HCT116 (cell line): Measurements from ENCODE around the gene SEMA6B. TPM values are rescaled to one million over a fixed set of nuclear protein-coding genes. Genes with fewer than 3 reads are reported as not detected.

ENCODE experiments used
- ATAC-seq: fragments of 200-7000 bp; cut with Tn5 transposase; 2 replicates; pipeline ENCODE4 v1.9.1; 2020; ENCODE audit warnings: mild to moderate bottlenecking, moderate library complexity
- BruUV-seq: library from RNA; stranded (reverse); fragments of 400-500 nt; replicated peaks from 2 replicates; lab custom pipeline; 2021; lab: Mats Ljungman, UMichigan
- CTCF ChIA-PET: fragments of 300-600 bp; sonication (Branson Sonifier 250); formaldehyde crosslinking; loops from one replicate; lab custom pipeline; 2021; ENCODE audit warnings: antibody characterized with exemption; lab: Charles Lee
- POLR2A ChIA-PET: fragments of 300-600, 350-600 bp; sonication (Branson Sonifier 250); formaldehyde crosslinking; loops from one replicate; lab custom pipeline; 2021; ENCODE audit warnings: antibody characterized with exemption; lab: Charles Lee
- RAD21 ChIA-PET, 2 experiments: fragments of 300-600 bp; sonication (Branson Sonifier 250); formaldehyde crosslinking; loops; one replicate each; lab custom pipeline; 2023; ENCODE audit warnings: low total read pairs in 2 of 2; ENCODE audit not compliant: uncharacterized antibody in 2 of 2, unreplicated experiment in 2 of 2, low non-redundant PET in 1 of 2; lab: Charles Lee
- DNase-seq: peaks from one replicate; pipeline ENCODE4 v3.0.0-alpha.2; 2010; ENCODE audit warnings: low read depth, low spot score
- H2AFZ ChIP-seq: fragments of 200-600 bp; shearing (Covaris generic), sonication (generic); 2 replicates; pipeline ENCODE4 v1.6.1; 2017; ENCODE audit warnings: low read depth, mixed run types, mixed read lengths, antibody characterized with exemption, low read length; ENCODE audit not compliant: poor library complexity, severe bottlenecking
- H3K27ac ChIP-seq: 2 replicates; pipeline ENCODE4 v1.5.1; 2012; ENCODE audit warnings: low read depth, low read length
- H3K27me3 ChIP-seq: fragments of 200-600 bp; sonication (generic); 2 replicates; pipeline ENCODE4 v1.6.1; 2016; ENCODE audit warnings: mixed run types, low read length, mixed read lengths; ENCODE audit not compliant: insufficient read depth
- H3K36me3 ChIP-seq, 2 experiments: fragments of 200-500 bp in 1 of 2; fragments of 200-600 bp in 1 of 2; sonication (Bioruptor generic) in 1 of 2; sonication (generic) in 1 of 2; 2 replicates each; pipeline versions ENCODE4 v1.5.1 to v1.6.1; 2014 to 2016; ENCODE audit warnings: low read length in 2 of 2, inconsistent platforms in 1 of 2, mixed read lengths in 1 of 2, mixed run types in 1 of 2; ENCODE audit not compliant: insufficient read depth in 2 of 2, control insufficient read depth in 1 of 2
- H3K4me1 ChIP-seq, 2 experiments: fragments of 200-600 bp in 1 of 2; sonication (generic) in 1 of 2; 2 replicates each; pipeline versions ENCODE4 v1.5.1 to v1.6.1; 2012 to 2017; ENCODE audit warnings: low read length in 2 of 2, inconsistent platforms in 1 of 2, mild to moderate bottlenecking in 1 of 2, mixed read lengths in 1 of 2, mixed run types in 1 of 2, moderate library complexity in 1 of 2; ENCODE audit not compliant: insufficient read depth in 2 of 2, control insufficient read depth in 1 of 2
- H3K4me2 ChIP-seq: fragments of 200-600 bp; sonication (generic); 2 replicates; pipeline ENCODE4 v1.6.1; 2017; ENCODE audit warnings: mixed run types, low read length, mixed read lengths
- H3K4me3 ChIP-seq, 2 experiments: fragments of 200-600 bp in 1 of 2; sonication (generic) in 1 of 2; replicated peaks in 1 of 2; 2 replicates each; pipeline ENCODE4 v1.5.1; 2011 to 2016; ENCODE audit warnings: low read length in 2 of 2, control low read depth in 1 of 2, low read depth in 1 of 2, mild to moderate bottlenecking in 1 of 2, mixed read lengths in 1 of 2, mixed run types in 1 of 2
- H3K79me2 ChIP-seq: fragments of 200-600 bp; sonication (generic); 2 replicates; pipeline ENCODE4 v1.6.1; 2017; ENCODE audit warnings: mild to moderate bottlenecking, mixed run types, low read length, moderate library complexity, mixed read lengths; ENCODE audit not compliant: insufficient read depth
- H3K9ac ChIP-seq: fragments of 200-600 bp; sonication (generic); 2 replicates; pipeline ENCODE4 v1.6.1; 2016; ENCODE audit warnings: low read length, mixed read lengths
- H3K9me2 ChIP-seq: fragments of 200-600 bp; sonication (generic), shearing (Covaris generic); 2 replicates; pipeline ENCODE4 v1.6.1; 2017; ENCODE audit warnings: mixed run types, mild to moderate bottlenecking, moderate library complexity; ENCODE audit not compliant: insufficient read depth
- H3K9me3 ChIP-seq, 2 experiments: fragments of 200-500 bp in 1 of 2; fragments of 200-600 bp in 1 of 2; sonication (Bioruptor generic) in 1 of 2; sonication (generic) in 1 of 2; 2 replicates each; pipeline ENCODE4 v1.6.1; 2014 to 2017; ENCODE audit warnings: low read length in 2 of 2, mixed read lengths in 2 of 2, inconsistent platforms in 1 of 2, low read depth in 1 of 2, mild to moderate bottlenecking in 1 of 2, mixed run types in 1 of 2, moderate library complexity in 1 of 2; ENCODE audit not compliant: control insufficient read depth in 1 of 2, insufficient read depth in 1 of 2
- H4K20me1 ChIP-seq: fragments of 200-600 bp; sonication (generic), shearing (Covaris generic); 2 replicates; pipeline ENCODE4 v1.6.1; 2017; ENCODE audit warnings: mixed run types, mild to moderate bottlenecking, moderate library complexity; ENCODE audit not compliant: insufficient read depth
- CBX3 ChIP-seq: IDR thresholded peaks from 2 replicates; pipeline ENCODE4 v1.6.1; 2012; ENCODE audit warnings: low read depth
- CTCF ChIP-seq, 3 experiments: fragments of 200-600 bp in 1 of 3; sonication (generic) in 1 of 3; IDR thresholded peaks in 2 of 3; conservative IDR thresholded peaks in 1 of 3; 2 replicates each; pipeline ENCODE4 v1.5.1; 2012 to 2017; ENCODE audit warnings: low read depth in 2 of 3, low read length in 2 of 3, antibody characterized with exemption in 1 of 3, borderline replicate concordance in 1 of 3, control low read depth in 1 of 3, mild to moderate bottlenecking in 1 of 3, mixed read lengths in 1 of 3, mixed run types in 1 of 3, moderate library complexity in 1 of 3; ENCODE audit not compliant: insufficient read depth in 1 of 3
- EGR1 ChIP-seq: IDR thresholded peaks from 2 replicates; pipeline ENCODE4 v1.6.1; 2012; ENCODE audit warnings: low read depth
- ELF1 ChIP-seq: IDR thresholded peaks from 2 replicates; pipeline ENCODE4 v1.6.1; 2012; ENCODE audit warnings: low read depth, borderline replicate concordance
- EZH2 ChIP-seq: fragments of 200-600 bp; sonication (generic); IDR thresholded peaks from 2 replicates; pipeline ENCODE4 v1.6.1; 2017; ENCODE audit warnings: antibody characterized with exemption, mixed run types
- EZH2phosphoT487 ChIP-seq: fragments of 200-600 bp; IDR thresholded peaks from 2 replicates; pipeline ENCODE4 v1.6.1; 2018; ENCODE audit warnings: antibody characterized with exemption, borderline replicate concordance
- JUND ChIP-seq: IDR thresholded peaks from 2 replicates; pipeline ENCODE4 v1.6.1; 2012
- POLR2A ChIP-seq: IDR thresholded peaks from 2 replicates; pipeline ENCODE4 v1.7.0; 2011; ENCODE audit warnings: borderline replicate concordance; ENCODE audit not compliant: insufficient read depth, insufficient read length; ENCODE audit errors: extremely low read depth
- POLR2AphosphoS5 ChIP-seq: IDR thresholded peaks from 2 replicates; pipeline ENCODE4 v1.6.1; 2011; ENCODE audit warnings: mild to moderate bottlenecking, low read depth, low read length, moderate library complexity
- RAD21 ChIP-seq: IDR thresholded peaks from 2 replicates; pipeline ENCODE4 v1.6.1; 2012; ENCODE audit warnings: low read depth, mild to moderate bottlenecking
- REST ChIP-seq: IDR thresholded peaks from 2 replicates; pipeline ENCODE4 v1.6.1; 2012; ENCODE audit warnings: low read depth
- SP1 ChIP-seq: IDR thresholded peaks from 2 replicates; pipeline ENCODE4 v1.6.1; 2012; ENCODE audit warnings: low read depth
- SRF ChIP-seq: IDR thresholded peaks from 2 replicates; pipeline ENCODE4 v1.6.1; 2012; ENCODE audit warnings: low read depth
- intact Hi-C: fragments of 100-400 bp; cut with micrococcal nuclease; formaldehyde crosslinking; loops from 2 replicates; pipeline ENCODE4 v1.10.0; 2022
- total RNA-seq: library from RNA; stranded (reverse); gene quantifications from one replicate; pipeline ENCODE4 v1.2.1, GENCODE V29; 2021; ENCODE audit not compliant: unreplicated experiment

Gene SEMA6B
- total RNA-seq, 1 experiment from 2014 or later, result 58.4 TPM

- ChIA-PET POLR2A (no interaction called here), CTCF (interaction anchor here (1.2 kb wide), 1 partner anchor 237 kb away, joined by 3 read pairs; no protein-coding TSS in a partner anchor), RAD21 (no interaction called here)
- H3K4me2 ChIP-seq, result no peak overlapping the region
- no peak for TF ChIP-seq EGR1
- TF ChIP-seq JUND, result no peak
- TF ChIP-seq POLR2AphosphoS5, result no peak
- TF ChIP-seq POLR2A, result no peak
- peaks cover 0 to 3% of the 10 kb centered on the region in 2 experiments; a peak in 1 of 4 replicates for H3K36me3 ChIP-seq
- 0 out of 2 replicates have a peak, but pooled peaks have one; percentile 10 for ATAC-seq
- DNase-seq, result no peak
- H4K20me1 ChIP-seq, result no peaks in the 10 kb centered on the region
- no peak overlapping the region for H3K9ac ChIP-seq
- peaks cover 0 to 11% of the 10 kb centered on the region in 2 experiments; a peak in 2 of 4 replicates for H3K4me1 ChIP-seq
- H3K9me2 ChIP-seq, result no peaks in the 10 kb centered on the region
- H3K4me3 ChIP-seq, result no peak overlapping the region
- intact Hi-C loops, result no loop called here
- BruUV-seq, result no TSS peak
- H3K27me3 ChIP-seq, result no peaks in the 10 kb centered on the region
- H2AFZ ChIP-seq, result no peak overlapping the region
- no peaks in the 10 kb centered on the region for H3K79me2 ChIP-seq
- H3K27ac ChIP-seq, result no peak overlapping the region
- no peaks in the 10 kb centered on the region for H3K9me3 ChIP-seq
Observed at GRCh38 chr19:4504297-4504701, 55.2 kb downstream of the SEMA6B start.

- ATAC-seq, result no peak
- peaks cover 0 to 11% of the 10 kb centered on the region in 2 experiments; a peak in 2 of 4 replicates for H3K4me1 ChIP-seq
- ChIA-PET POLR2A (no interaction called here), RAD21 (no interaction called here), CTCF (interaction anchor here (1.2 kb wide), 1 partner anchor 237 kb away, joined by 3 read pairs; no protein-coding TSS in a partner anchor)
- H3K4me2 ChIP-seq, result no peak overlapping the region
- no peak overlapping the region for H2AFZ ChIP-seq
- H4K20me1 ChIP-seq, result no peaks in the 10 kb centered on the region
- no TSS peak for BruUV-seq
- H3K27ac ChIP-seq, result no peak overlapping the region
- no peaks in the 10 kb centered on the region for H3K9me2 ChIP-seq
- intact Hi-C loops, result no loop called here
- H3K9ac ChIP-seq, result no peak overlapping the region
- H3K27me3 ChIP-seq, result no peaks in the 10 kb centered on the region
- no peaks in the 10 kb centered on the region for H3K79me2 ChIP-seq
- H3K9me3 ChIP-seq, result no peaks in the 10 kb centered on the region
- H3K4me3 ChIP-seq, result no peak overlapping the region
- DNase-seq, result no peak
- peaks cover 0 to 3% of the 10 kb centered on the region in 2 experiments; a peak in 1 of 4 replicates for H3K36me3 ChIP-seq
- TF ChIP-seq RAD21, result no peak
- no peak for TF ChIP-seq SP1
- no peak for TF ChIP-seq EZH2phosphoT487
- no peak for TF ChIP-seq JUND
- TF ChIP-seq POLR2A, result no peak
- TF ChIP-seq CBX3, result no peak
- TF ChIP-seq EGR1, result no peak
- no peak for TF ChIP-seq SRF
- no peak for TF ChIP-seq EZH2
- no peak for TF ChIP-seq CTCF (IDR thresholded peaks at IDR 0.05 in 2 of 3, conservative IDR thresholded peaks at IDR 0.05 in 1 of 3; ENCODE audit: borderline replicate concordance in 1 of 3, insufficient read depth in 1 of 3, low read depth in 2 of 3, low read length in 2 of 3)
- no peak for TF ChIP-seq ELF1
- TF ChIP-seq REST, result no peak
Observed at GRCh38 chr19:4503825-4504170, 55.7 kb downstream of the SEMA6B start.
